ENCODE data around the gene MRFAP1L1. TPM values are rescaled to one million over a fixed set of nuclear protein-coding genes. Genes with fewer than 3 reads are reported as not detected.

MRFAP1L1 gene
- total RNA-seq, 1 experiment from 2014 or later: 57.7 TPM

DNA sequence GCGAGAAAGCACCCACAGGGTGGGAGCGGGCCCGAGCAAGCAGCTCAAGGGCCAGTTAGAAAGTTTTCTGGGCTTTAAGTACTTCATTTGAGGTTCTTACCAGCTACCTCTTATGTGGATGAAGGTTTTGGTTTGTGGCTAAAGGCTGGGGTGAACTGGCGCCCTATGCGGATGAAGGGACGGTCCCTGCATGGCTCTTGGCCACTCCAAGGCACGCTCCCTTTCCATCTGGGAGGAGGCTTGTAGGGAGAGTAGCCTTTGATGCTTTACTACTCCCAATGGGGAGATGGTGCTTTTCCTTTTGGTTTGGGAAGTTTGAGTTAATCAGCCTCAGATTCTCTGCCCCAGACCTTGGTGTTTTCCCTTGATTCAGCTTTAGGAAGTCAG, 51.5 kb downstream of the MRFAP1L1 start:
- Histone ChIP-seq H3K9ac (ENCODE audit: extremely low read depth, insufficient read length, low read length) (no peak overlapping the region), H3K27me3 (ENCODE audit: insufficient read depth, low read length) (no peaks in the 10 kb centered on the region; the same call in 1 of the 2 replicates), H2BK20ac (ENCODE audit: low read depth, low read length, poor library complexity, severe bottlenecking) (no peak overlapping the region), H2AFZ (ENCODE audit: low read length) (no peak overlapping the region), H3K27ac (ENCODE audit: insufficient read length, low read depth, low read length) (no peak overlapping the region), H3K9me3 (ENCODE audit: control insufficient read depth, low read depth, low read length) (no peaks in the 10 kb centered on the region), H2BK12ac (ENCODE audit: insufficient read length, low read depth, low read length) (no peak overlapping the region), H3K4me2 (ENCODE audit: insufficient read depth, insufficient read length, low read length) (peak overlapping the region; percentile 53), H4K20me1 (ENCODE audit: control insufficient read depth, insufficient read depth, insufficient read length) (no peaks in the 10 kb centered on the region), H3K79me2 (ENCODE audit: insufficient read depth, low read length) (no peaks in the 10 kb centered on the region), H3K79me1 (ENCODE audit: insufficient read depth, low read depth, low read length, poor library complexity, severe bottlenecking) (no peaks in the 10 kb centered on the region), H2AK5ac (ENCODE audit: insufficient read length, low read length) (no peak overlapping the region), H3K4me1 (ENCODE audit: insufficient read depth, low read length) (no peaks in the 10 kb centered on the region), H3K23ac (ENCODE audit: insufficient read length, low read depth, low read length) (no peak overlapping the region), H3K23me2 (ENCODE audit: insufficient read length, low read depth, low read length, poor library complexity, severe bottlenecking) (peaks cover 3% of the 10 kb centered on the region), H4K8ac (replicated peaks; ENCODE audit: insufficient read length, low read depth, low read length) (no peak overlapping the region), H2BK15ac (ENCODE audit: low read depth, low read length) (no peak overlapping the region), H2BK120ac (ENCODE audit: low read depth, low read length, poor library complexity, severe bottlenecking) (no peak overlapping the region), H2BK5ac (ENCODE audit: insufficient read length, low read length) (no peak overlapping the region), H4K5ac (ENCODE audit: insufficient read length, low read depth, low read length) (no peak overlapping the region), H3K18ac (ENCODE audit: insufficient read length, low read depth, low read length) (no peak overlapping the region), H4K91ac (ENCODE audit: insufficient read length, low read depth, low read length) (no peak overlapping the region), H3K14ac (ENCODE audit: insufficient read depth, low read length) (no peak overlapping the region), H3K56ac (ENCODE audit: insufficient read length, low read depth, low read length) (no peak overlapping the region), H3K4ac (ENCODE audit: low read depth, low read length) (no peak overlapping the region), H3T11ph (ENCODE audit: low read length) (no peak overlapping the region)
- Mint-ChIP-seq H3K36me3 (ENCODE audit: insufficient read depth in 1 of 3, low read depth in 3 of 3) (no peaks in the 10 kb centered on the region), H3K4me1 (peaks cover 0 to 10% of the 10 kb centered on the region in 2 experiments; a peak in 1 of 4 replicates), H3K27me3 (ENCODE audit: low read depth) (peaks cover 43% of the 10 kb centered on the region), H3K4me3 (peak overlapping the region in 1 of 2 experiments; percentile 50; a peak in 2 of 5 replicates), H3K27ac (no peak overlapping the region), H3K9me3 (peaks cover 4% of the 10 kb centered on the region in 2 experiments; a peak in 1 of 5 replicates)
- WGBS (ENCODE audit: extremely low coverage, insufficient read length, low lambda C conversion rate): no CpG with 5 or more reads among the region's 7 CpGs
- TF ChIP-seq, protein P1, sequence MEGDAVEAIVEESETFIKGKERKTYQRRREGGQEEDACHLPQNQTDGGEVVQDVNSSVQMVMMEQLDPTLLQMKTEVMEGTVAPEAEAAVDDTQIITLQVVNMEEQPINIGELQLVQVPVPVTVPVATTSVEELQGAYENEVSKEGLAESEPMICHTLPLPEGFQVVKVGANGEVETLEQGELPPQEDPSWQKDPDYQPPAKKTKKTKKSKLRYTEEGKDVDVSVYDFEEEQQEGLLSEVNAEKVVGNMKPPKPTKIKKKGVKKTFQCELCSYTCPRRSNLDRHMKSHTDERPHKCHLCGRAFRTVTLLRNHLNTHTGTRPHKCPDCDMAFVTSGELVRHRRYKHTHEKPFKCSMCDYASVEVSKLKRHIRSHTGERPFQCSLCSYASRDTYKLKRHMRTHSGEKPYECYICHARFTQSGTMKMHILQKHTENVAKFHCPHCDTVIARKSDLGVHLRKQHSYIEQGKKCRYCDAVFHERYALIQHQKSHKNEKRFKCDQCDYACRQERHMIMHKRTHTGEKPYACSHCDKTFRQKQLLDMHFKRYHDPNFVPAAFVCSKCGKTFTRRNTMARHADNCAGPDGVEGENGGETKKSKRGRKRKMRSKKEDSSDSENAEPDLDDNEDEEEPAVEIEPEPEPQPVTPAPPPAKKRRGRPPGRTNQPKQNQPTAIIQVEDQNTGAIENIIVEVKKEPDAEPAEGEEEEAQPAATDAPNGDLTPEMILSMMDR (conservative IDR thresholded peaks at IDR 0.05): no peak
- DNase-seq: no peak

Other genes starting within 250 kb of the MRFAP1L1 start
- 8.1 and 8.6 TPM in 2 replicates for gene PPP2R2C, start 237.3 kb downstream of the MRFAP1L1 start, total RNA-seq (2021)
- gene MAN2B2, start 134.7 kb downstream of the MRFAP1L1 start, total RNA-seq (2021): 5.8 and 5.9 TPM in 2 replicates
- gene MRFAP1, start 69.2 kb downstream of the MRFAP1L1 start, total RNA-seq (2021): 328 and 329 TPM in 2 replicates
- not detected in 2 replicates for gene S100P, start 16.0 kb downstream of the MRFAP1L1 start, total RNA-seq (2021)
- gene BLOC1S4, start 6.3 kb upstream of the MRFAP1L1 start, total RNA-seq (2021): 14.3 and 14.9 TPM in 2 replicates
- gene KIAA0232, start 72.9 kb upstream of the MRFAP1L1 start, total RNA-seq (2021): 24.9 and 28.5 TPM in 2 replicates
- 44.5 and 50.2 TPM in 2 replicates for gene TBC1D14, start 200.0 kb upstream of the MRFAP1L1 start, total RNA-seq (2021)